HEK293 (cell line): ENCODE data around the gene KCTD17.

Experiments
- CTCF ChIA-PET: fragments of 350-600 bp; formaldehyde crosslinking; extraction: SDS; loops from one replicate; lab custom pipeline; 2021; ENCODE audit warnings: antibody characterized with exemption; lab: Yijun Ruan, JAX
- POLR2A ChIA-PET: fragments of 300-600 bp; formaldehyde crosslinking; extraction: SDS; loops from one replicate; lab custom pipeline; 2020; ENCODE audit warnings: antibody characterized with exemption, inconsistent platforms; lab: Yijun Ruan, JAX
- H3K27ac ChIP-seq: fragments of 200-500 bp; sonication (Bioruptor generic); 2 replicates; pipeline ENCODE4 v1.5.1; 2014; ENCODE audit warnings: low read depth, low read length, control low read depth, inconsistent platforms; ENCODE audit errors: extremely low read depth
- H3K36me3 ChIP-seq, 2 experiments: fragments of 200-500 bp in 1 of 2; sonication (Bioruptor generic) in 1 of 2; 1 replicate in 1 of 2; 2 replicates in 1 of 2; pipeline ENCODE4 v1.5.1; 2014 to 2017; ENCODE audit warnings: inconsistent platforms in 2 of 2, low read length in 2 of 2; ENCODE audit not compliant: control insufficient read depth in 2 of 2, insufficient read depth in 1 of 2
- H3K4me1 ChIP-seq: fragments of 200-500 bp; sonication (Bioruptor generic); 2 replicates; pipeline ENCODE4 v1.5.1; 2014; ENCODE audit warnings: mild to moderate bottlenecking, low read length, inconsistent platforms; ENCODE audit not compliant: control insufficient read depth, insufficient read depth
- H3K4me3 ChIP-seq: 2 replicates; pipeline ENCODE4 v1.5.1; 2011; ENCODE audit warnings: low read depth, mild to moderate bottlenecking, control low read depth, low read length, moderate library complexity
- H3K9me3 ChIP-seq: fragments of 200-500 bp; sonication (Bioruptor generic); 2 replicates; pipeline ENCODE4 v1.5.1; 2014; ENCODE audit warnings: low read depth, low read length, inconsistent platforms; ENCODE audit not compliant: control insufficient read depth, insufficient read depth
- GLIS2 ChIP-seq: fragments of 450-650 bp; formaldehyde crosslinking; IDR thresholded peaks from 2 replicates; pipeline ENCODE4 v1.5.1; 2016; ENCODE audit warnings: missing biosample characterization, missing genetic modification characterization
- HOXC10 ChIP-seq: sonication (generic); formaldehyde crosslinking; IDR thresholded peaks from 2 replicates; pipeline ENCODE4 v1.8.1; 2023; ENCODE audit warnings: mild to moderate bottlenecking, missing genetic modification reagents
- KLF9 ChIP-seq: fragments of 450-650 bp; formaldehyde crosslinking; IDR thresholded peaks from 2 replicates; pipeline ENCODE4 v1.5.1; 2016; ENCODE audit warnings: missing biosample characterization, missing genetic modification characterization, low read depth
- PATZ1 ChIP-seq: fragments of 450-650 bp; formaldehyde crosslinking; IDR thresholded peaks from 2 replicates; pipeline ENCODE4 v1.5.1; 2016; ENCODE audit warnings: missing biosample characterization, missing genetic modification characterization
- SETDB1 ChIP-seq: IDR thresholded peaks from one replicate; pipeline ENCODE4 v1.6.1; 2017; ENCODE audit warnings: mild to moderate bottlenecking, low read length, moderate library complexity, mixed read lengths; ENCODE audit not compliant: insufficient read length
- ZBTB11 ChIP-seq: fragments of 450-650 bp; formaldehyde crosslinking; conservative IDR thresholded peaks from 2 replicates; pipeline ENCODE4 v1.5.1; 2016; ENCODE audit warnings: low read depth, missing biosample characterization, missing genetic modification characterization
- ZBTB49 ChIP-seq: fragments of 450-650 bp; formaldehyde crosslinking; IDR thresholded peaks from 2 replicates; pipeline ENCODE4 v1.5.1; 2016; ENCODE audit warnings: missing biosample characterization, missing genetic modification characterization, low read depth
- ZBTB6 ChIP-seq: fragments of 450-650 bp; formaldehyde crosslinking; IDR thresholded peaks from 2 replicates; pipeline ENCODE4 v1.5.1; 2017; ENCODE audit warnings: missing biosample characterization, missing genetic modification characterization
- ZNF133 ChIP-seq: fragments of 450-650 bp; formaldehyde crosslinking; IDR thresholded peaks from 2 replicates; pipeline ENCODE4 v1.5.1; 2016; ENCODE audit warnings: missing biosample characterization, missing genetic modification characterization
- ZNF26 ChIP-seq: fragments of 450-650 bp; formaldehyde crosslinking; IDR thresholded peaks from 2 replicates; pipeline ENCODE4 v1.5.1; 2016; ENCODE audit warnings: missing biosample characterization, missing genetic modification characterization
- ZNF324 ChIP-seq: fragments of 450-650 bp; formaldehyde crosslinking; IDR thresholded peaks from 2 replicates; pipeline ENCODE4 v1.5.1; 2016; ENCODE audit warnings: missing biosample characterization, missing genetic modification characterization
- ZNF530 ChIP-seq: fragments of 450-650 bp; formaldehyde crosslinking; IDR thresholded peaks from 2 replicates; pipeline ENCODE4 v1.5.1; 2016; ENCODE audit warnings: low read depth, missing biosample characterization, missing genetic modification characterization
- ZNF580 ChIP-seq: fragments of 450-650 bp; formaldehyde crosslinking; IDR thresholded peaks from 2 replicates; pipeline ENCODE4 v1.5.1; 2016; ENCODE audit warnings: missing biosample characterization, missing genetic modification characterization
- ZNF654 ChIP-seq: fragments of 450-650 bp; formaldehyde crosslinking; IDR thresholded peaks from 2 replicates; pipeline ENCODE4 v1.5.1; 2016; ENCODE audit warnings: low read depth, missing biosample characterization, missing genetic modification characterization
- ZNF701 ChIP-seq: fragments of 450-650 bp; formaldehyde crosslinking; IDR thresholded peaks from 2 replicates; pipeline ENCODE4 v1.5.1; 2016; ENCODE audit warnings: missing biosample characterization, missing genetic modification characterization
- ZNF791 ChIP-seq: fragments of 450-650 bp; formaldehyde crosslinking; IDR thresholded peaks from 2 replicates; pipeline ENCODE4 v1.5.1; 2016; ENCODE audit warnings: missing biosample characterization, missing genetic modification characterization

Gene KCTD17

GRCh38 chr22:37080838-37081237 lies 29.3 kb downstream of the KCTD17 start:
- H3K36me3 ChIP-seq, result no peaks in the 10 kb centered on the region
- H3K4me1 ChIP-seq, result no peaks in the 10 kb centered on the region
- TF ChIP-seq ZNF654 (tag by site-specific recombination), result no peak
- TF ChIP-seq ZNF580 (tag by site-specific recombination), result no peak
- no peak for TF ChIP-seq ZNF530 (tag by site-specific recombination)
- TF ChIP-seq PATZ1, result no peak
- no peak for TF ChIP-seq HOXC10
- no peak for TF ChIP-seq ZNF133 (tag by site-specific recombination)
- no peak overlapping the region for H3K27ac ChIP-seq
- CTCF ChIA-PET, result no interaction called here
- H3K9me3 ChIP-seq, result no peaks in the 10 kb centered on the region
- POLR2A ChIA-PET, result no interaction called here
- H3K4me3 ChIP-seq, result no peak overlapping the region

GRCh38 chr22:37082251-37082873 lies 30.8 kb downstream of the KCTD17 start:
- H3K27ac ChIP-seq, result no peak overlapping the region
- H3K36me3 ChIP-seq, result no peaks in the 10 kb centered on the region
- POLR2A ChIA-PET, result no interaction called here
- H3K4me3 ChIP-seq, result no peak overlapping the region
- TF ChIP-seq ZBTB6 (no peak), KLF9 (tag by site-specific recombination) (no peak), ZNF701 (tag by site-specific recombination) (no peak), ZNF791 (tag by site-specific recombination) (no peak), GLIS2 (tag by site-specific recombination) (0 out of 2 replicates have a peak, but pooled peaks have one; percentile 22), ZBTB11 (tag by site-specific recombination) (no peak)
- TF ChIP-seq, all 188 proteins: peak for 1
- H3K9me3 ChIP-seq, result no peaks in the 10 kb centered on the region
- H3K4me1 ChIP-seq, result no peaks in the 10 kb centered on the region
- CTCF ChIA-PET, result no interaction called here

- ChIA-PET POLR2A (no interaction called here), CTCF (no interaction called here)
- Histone ChIP-seq H3K4me1 (no peaks in the 10 kb centered on the region), H3K9me3 (no peaks in the 10 kb centered on the region), H3K4me3 (no peak overlapping the region), H3K36me3 (no peaks in the 10 kb centered on the region), H3K27ac (no peak overlapping the region)
- TF ChIP-seq ZBTB49 (tag by site-specific recombination), result no peak
- TF ChIP-seq SETDB1, result no peak
- TF ChIP-seq ZNF324 (tag by site-specific recombination), result no peak
- TF ChIP-seq ZNF26 (tag by site-specific recombination), result no peak
These were observed 32.4 kb downstream of the KCTD17 start for GRCh38 chr22:37083914-37084313.
